ENCODE measurements around the gene IL15RA.

- TF ChIP-seq POLR2A (IDR thresholded peaks at IDR 0.05; ENCODE audit: low read depth, low read length) = no peak
- no peak for TF ChIP-seq POLR2AphosphoS5 (IDR thresholded peaks at IDR 0.05; ENCODE audit: low read depth, low read length)
Measured at GRCh38 chr10:5981529-5981928, 4.2 kb upstream of the IL15RA start.
